GM19328 (cell line): ENCODE results near the gene HOXD11.

Source experiments
- ATAC-seq: cut with Tn5 transposase; IDR thresholded peaks from one replicate; pipeline ENCODE4 v1.9.1; 2021; ENCODE audit warnings: mild to moderate bottlenecking, moderate library complexity; ENCODE audit not compliant: unreplicated experiment

HOXD11 gene

GRCh38 chr2:176147210-176147799, 40.2 kb downstream of the HOXD11 start:
- ATAC-seq, result no peak

- no peak for ATAC-seq
Measured at GRCh38 chr2:176147800-176148496, 40.9 kb downstream of the HOXD11 start.

GRCh38 chr2:176148751-176149421, 41.8 kb downstream of the HOXD11 start:
- no peak for ATAC-seq

GRCh38 chr2:176149481-176149938, 42.4 kb downstream of the HOXD11 start:
- ATAC-seq, result no peak

GRCh38 chr2:176149939-176150583, 43.0 kb downstream of the HOXD11 start:
- ATAC-seq, result no peak

GRCh38 chr2:176150584-176151441, 43.7 kb downstream of the HOXD11 start:
- no peak for ATAC-seq

- ATAC-seq, result no peak
Measured at GRCh38 chr2:176151442-176152287, 44.6 kb downstream of the HOXD11 start, which contains the start of gene HOXD4. Gene HOXD4 (plus strand): TSS chr2:176151550. CDS start chr2:176151634, 84 bp downstream.

GRCh38 chr2:176152350-176153181, 45.5 kb downstream of the HOXD11 start:
- no peak for ATAC-seq

- ATAC-seq, result no peak
Measured at GRCh38 chr2:176154576-176155252, 47.6 kb downstream of the HOXD11 start.

GRCh38 chr2:176155356-176156044, 48.4 kb downstream of the HOXD11 start:
- no peak for ATAC-seq

GRCh38 chr2:176156301-176156806, 49.3 kb downstream of the HOXD11 start:
- ATAC-seq, result no peak

GRCh38 chr2:176156807-176157498, 49.9 kb downstream of the HOXD11 start, which contains the start of gene HOXD3:
Gene HOXD3 (plus strand): TSS chr2:176157307. CDS start chr2:176169115, 11,808 bp downstream.
- no peak for ATAC-seq

GRCh38 chr2:176157499-176158185, 50.6 kb downstream of the HOXD11 start:
- ATAC-seq, result no peak

- ATAC-seq, result no peak
Measured at GRCh38 chr2:176158186-176158591, 51.1 kb downstream of the HOXD11 start.

- no peak for ATAC-seq
Measured at GRCh38 chr2:176158855-176159662, 52.0 kb downstream of the HOXD11 start.
